HEK293 (cell line): ENCODE results near the gene ZNF385D.

Experiments
- ZNF174 ChIP-seq: fragments of 450-650 bp; formaldehyde crosslinking; IDR thresholded peaks from 2 replicates; pipeline ENCODE4 v1.5.0; 2017; ENCODE audit warnings: missing biosample characterization, mild to moderate bottlenecking, missing genetic modification characterization
- TF ChIP-seq, protein P1 (sequence below): fragments of 450-650 bp; formaldehyde crosslinking; IDR thresholded peaks from 2 replicates; pipeline ENCODE4 v1.5.1; 2016; ENCODE audit warnings: missing biosample characterization, missing genetic modification characterization
- TF ChIP-seq, protein P2 (sequence below): fragments of 450-650 bp; formaldehyde crosslinking; IDR thresholded peaks from 2 replicates; pipeline ENCODE4 v1.5.1; 2016; ENCODE audit warnings: missing biosample characterization, missing genetic modification characterization

DNA sequence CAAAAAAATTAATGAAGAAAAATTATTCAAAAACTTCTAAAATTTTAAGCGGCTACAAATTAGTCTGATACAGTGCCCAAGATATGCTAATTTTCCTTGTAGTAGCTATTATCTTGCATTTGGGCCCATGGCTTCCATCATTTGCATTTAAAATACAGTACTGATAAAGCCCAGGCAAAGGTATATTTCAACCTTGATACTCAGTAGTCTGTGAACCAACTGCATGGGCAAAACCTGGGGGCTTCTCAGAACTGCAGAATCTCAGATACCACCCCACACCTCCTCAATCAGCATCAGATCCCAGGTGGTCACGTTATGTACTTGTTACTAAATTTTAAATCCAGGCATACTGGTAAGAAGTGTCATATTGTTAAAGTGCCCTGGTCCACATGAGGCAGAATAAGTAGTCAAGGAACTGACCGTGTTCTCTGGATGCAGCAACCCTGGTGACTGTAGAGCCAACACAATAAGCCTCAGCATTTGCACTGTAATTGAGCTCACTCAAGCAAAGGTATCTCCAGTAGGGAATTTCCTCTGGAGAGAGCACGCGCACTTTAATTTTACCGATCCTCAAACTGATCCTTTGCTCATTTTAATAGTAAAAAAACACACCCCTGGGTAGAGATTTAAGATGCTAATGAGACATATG, 31.9 kb downstream of the ZNF385D start:
- no peak for TF ChIP-seq ZNF174 (tag by site-specific recombination)
- TF ChIP-seq, protein P1, sequence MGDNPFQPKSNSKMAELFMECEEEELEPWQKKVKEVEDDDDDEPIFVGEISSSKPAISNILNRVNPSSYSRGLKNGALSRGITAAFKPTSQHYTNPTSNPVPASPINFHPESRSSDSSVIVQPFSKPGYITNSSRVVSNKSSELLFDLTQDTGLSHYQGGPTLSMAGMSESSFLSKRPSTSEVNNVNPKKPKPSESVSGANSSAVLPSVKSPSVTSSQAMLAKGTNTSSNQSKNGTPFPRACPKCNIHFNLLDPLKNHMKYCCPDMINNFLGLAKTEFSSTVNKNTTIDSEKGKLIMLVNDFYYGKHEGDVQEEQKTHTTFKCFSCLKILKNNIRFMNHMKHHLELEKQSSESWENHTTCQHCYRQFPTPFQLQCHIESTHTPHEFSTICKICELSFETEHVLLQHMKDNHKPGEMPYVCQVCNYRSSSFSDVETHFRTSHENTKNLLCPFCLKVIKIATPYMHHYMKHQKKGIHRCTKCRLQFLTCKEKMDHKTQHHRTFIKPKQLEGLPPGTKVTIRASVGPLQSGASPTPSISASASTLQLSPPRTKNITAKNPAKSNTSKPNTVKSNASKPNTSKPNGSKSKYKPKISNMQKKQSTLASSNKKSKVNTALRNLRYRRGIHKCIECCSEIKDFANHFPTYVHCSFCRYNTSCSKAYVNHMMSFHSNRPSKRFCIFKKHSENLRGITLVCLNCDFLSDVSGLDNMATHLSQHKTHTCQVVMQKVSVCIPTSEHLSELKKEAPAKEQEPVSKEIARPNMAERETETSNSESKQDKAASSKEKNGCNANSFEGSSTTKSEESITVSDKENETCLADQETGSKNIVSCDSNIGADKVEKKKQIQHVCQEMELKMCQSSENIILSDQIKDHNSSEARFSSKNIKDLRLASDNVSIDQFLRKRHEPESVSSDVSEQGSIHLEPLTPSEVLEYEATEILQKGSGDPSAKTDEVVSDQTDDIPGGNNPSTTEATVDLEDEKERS, result no peak
- TF ChIP-seq, protein P2, sequence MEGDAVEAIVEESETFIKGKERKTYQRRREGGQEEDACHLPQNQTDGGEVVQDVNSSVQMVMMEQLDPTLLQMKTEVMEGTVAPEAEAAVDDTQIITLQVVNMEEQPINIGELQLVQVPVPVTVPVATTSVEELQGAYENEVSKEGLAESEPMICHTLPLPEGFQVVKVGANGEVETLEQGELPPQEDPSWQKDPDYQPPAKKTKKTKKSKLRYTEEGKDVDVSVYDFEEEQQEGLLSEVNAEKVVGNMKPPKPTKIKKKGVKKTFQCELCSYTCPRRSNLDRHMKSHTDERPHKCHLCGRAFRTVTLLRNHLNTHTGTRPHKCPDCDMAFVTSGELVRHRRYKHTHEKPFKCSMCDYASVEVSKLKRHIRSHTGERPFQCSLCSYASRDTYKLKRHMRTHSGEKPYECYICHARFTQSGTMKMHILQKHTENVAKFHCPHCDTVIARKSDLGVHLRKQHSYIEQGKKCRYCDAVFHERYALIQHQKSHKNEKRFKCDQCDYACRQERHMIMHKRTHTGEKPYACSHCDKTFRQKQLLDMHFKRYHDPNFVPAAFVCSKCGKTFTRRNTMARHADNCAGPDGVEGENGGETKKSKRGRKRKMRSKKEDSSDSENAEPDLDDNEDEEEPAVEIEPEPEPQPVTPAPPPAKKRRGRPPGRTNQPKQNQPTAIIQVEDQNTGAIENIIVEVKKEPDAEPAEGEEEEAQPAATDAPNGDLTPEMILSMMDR, result no peak
